CD1c-positive myeloid dendritic cell (primary cell): ENCODE data around the gene HSD17B12.

Experiments
- DNase-seq: peaks from one replicate; pipeline ENCODE4 v3.0.0-alpha.2; 2016; ENCODE audit errors: extremely low spot score

Gene HSD17B12

GRCh38 chr11:43868852-43869567 lies 188.5 kb downstream of the HSD17B12 start:
- DNase-seq = peak; percentile 81

GRCh38 chr11:43871051-43871450 lies 190.5 kb downstream of the HSD17B12 start:
- DNase-seq = no peak

DNA sequence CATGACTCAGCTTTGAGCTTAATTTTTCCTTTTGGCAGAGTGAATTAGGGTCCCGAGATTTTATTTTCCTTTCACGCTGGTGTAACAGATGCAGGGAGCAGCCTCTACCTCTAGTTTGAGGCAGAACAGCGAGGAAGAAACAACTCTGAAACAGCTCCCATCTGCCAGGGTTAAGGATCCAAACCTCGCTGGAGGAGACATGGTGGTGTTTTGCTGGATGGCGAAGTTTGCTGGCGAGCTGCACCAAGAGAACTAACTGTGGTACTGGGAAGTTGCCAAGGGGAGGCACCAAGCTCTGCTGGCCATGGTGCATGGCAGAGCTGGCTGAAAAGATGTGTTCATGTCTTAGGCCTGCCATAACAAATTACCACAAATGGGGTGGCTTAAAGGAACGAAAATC lies 192.5 kb downstream of the HSD17B12 start:
- no peak for DNase-seq

- no peak for DNase-seq
Measured at GRCh38 chr11:43874078-43874477, 193.5 kb downstream of the HSD17B12 start.

- DNase-seq = no peak
Measured at GRCh38 chr11:43874738-43875137, 194.2 kb downstream of the HSD17B12 start.

GRCh38 chr11:43879789-43880639 lies 199.5 kb downstream of the HSD17B12 start:
- DNase-seq = no peak

DNA sequence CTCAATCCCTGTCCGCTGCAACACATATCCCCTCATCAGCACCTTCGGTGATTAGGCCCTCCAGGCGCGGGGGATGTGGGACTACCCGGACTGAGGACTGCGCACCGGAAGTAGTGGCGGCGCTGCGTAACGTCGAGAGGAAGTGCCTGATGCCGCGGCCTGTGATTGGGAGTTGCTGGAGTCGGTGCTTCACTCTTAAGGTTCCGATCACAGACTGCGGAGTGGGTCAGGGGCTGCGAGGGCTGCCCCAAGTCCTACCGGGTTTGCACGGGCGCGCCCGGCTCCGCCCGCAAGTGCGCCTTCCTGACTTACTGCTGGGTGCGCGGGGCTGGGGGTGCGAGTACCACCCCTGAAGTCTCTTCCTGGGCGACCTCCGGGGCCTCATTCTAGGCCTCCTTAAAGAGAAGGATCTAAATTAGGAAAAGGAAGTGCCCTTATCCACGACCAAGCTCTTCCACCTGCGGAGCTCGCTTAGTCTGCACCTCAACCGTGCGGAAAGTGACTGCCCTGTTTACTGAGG lies 200.2 kb downstream of the HSD17B12 start, which contains the start of gene ALKBH3:
ALKBH3 (plus strand) TSS at position 192 of the 520 bp plus-strand sequence. CDS start 1,822 bp downstream, outside the sequence.
- DNase-seq = peak; percentile 96

GRCh38 chr11:43892851-43893250 lies 212.3 kb downstream of the HSD17B12 start:
- no peak for DNase-seq

GRCh38 chr11:43894546-43894945 lies 214.0 kb downstream of the HSD17B12 start:
- no peak for DNase-seq

DNA sequence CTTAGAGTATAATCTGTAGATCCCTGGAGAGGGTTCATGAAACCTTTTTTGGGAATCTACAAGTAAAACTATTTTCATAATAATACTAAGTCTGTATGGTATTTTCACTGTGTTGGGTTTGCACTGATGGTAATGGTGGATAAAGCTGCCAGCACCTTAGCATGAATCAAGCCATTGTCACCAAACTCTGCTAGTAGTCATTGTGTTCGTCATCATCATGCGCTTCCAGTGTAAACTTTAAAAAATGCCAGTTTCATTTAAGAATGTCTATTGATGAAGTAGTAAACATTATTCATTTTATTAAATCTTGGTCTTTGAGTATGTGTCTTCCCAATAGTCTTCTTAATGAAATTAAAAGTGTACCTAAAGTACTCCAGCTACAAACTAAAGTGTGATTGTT lies 215.1 kb downstream of the HSD17B12 start:
- no peak for DNase-seq

- no peak for DNase-seq
Measured at GRCh38 chr11:43898574-43898973, 218.0 kb downstream of the HSD17B12 start.

GRCh38 chr11:43899094-43899493 lies 218.6 kb downstream of the HSD17B12 start:
- DNase-seq = no peak

DNA sequence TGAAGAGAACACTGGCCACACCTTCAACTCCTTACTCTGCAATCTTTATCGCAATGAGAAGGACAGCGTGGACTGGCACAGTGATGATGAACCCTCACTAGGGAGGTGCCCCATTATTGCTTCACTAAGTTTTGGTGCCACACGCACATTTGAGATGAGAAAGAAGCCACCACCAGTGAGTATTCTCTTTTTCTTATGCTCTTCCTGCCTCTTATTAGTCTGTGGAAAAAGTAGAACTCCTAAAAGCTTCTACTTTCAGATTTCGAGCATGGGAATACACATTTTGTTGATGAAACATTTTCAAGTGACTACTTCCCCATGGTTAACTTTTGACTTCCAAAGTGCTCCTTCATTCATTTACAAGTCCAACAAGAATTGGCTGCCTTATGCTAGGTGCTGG lies 221.0 kb downstream of the HSD17B12 start:
- DNase-seq = no peak

- DNase-seq = no peak
Measured at GRCh38 chr11:43903078-43903477, 222.5 kb downstream of the HSD17B12 start.

DNA sequence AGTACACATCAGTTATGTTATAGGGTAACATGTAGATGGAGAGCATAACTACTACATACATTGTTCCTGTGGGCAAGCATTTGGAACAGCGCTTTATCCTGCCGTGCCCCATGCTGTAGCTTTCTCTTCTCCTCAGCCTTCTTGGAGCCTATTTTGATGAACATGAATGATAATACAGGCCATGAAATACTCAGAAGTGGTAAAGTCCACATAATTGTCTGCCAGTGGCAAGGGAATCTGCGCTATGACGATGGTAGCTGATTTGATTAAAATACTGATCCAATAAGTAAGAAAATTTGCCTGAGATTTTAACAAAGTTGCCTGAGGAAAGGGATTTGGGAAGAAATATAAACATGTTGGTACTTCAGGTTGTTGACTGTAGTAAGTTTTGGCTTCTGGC lies 223.4 kb downstream of the HSD17B12 start:
- no peak for DNase-seq

DNA sequence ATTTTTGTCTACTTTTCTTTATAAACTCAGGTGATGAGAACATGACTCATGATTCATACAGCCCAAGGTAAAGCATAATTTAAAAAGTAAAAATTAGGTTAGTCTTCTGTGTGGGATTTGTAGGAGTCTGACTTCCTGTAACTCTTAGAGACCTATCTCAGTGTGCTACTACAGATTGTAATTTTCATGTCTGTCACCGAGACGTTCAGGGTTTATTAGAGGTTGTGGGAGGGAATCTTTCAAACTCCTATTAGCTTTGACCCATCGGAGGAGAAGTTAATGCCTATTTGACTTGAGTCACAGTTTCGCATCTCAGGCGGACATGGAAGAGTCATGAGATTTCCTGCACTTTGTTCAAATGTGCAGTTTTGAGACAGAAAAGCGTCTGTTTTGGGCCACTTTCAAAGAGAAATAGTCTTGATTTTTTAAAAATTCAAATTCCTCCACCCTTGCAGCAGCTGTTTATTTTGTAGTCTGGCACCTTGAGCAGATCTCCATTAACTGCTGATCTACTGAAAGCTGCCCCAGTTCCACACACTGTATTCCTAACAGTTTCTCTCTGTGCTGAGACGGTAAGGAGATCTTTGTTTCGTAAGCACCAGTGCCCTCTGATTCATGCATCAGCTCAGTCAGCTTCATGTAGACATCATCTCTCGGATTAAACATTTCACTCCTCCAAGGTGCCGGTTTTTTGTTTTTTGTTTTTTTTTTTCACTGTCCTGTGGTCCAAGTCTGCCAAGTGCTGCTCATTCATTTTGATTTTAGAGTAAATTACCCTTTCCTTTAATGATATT lies 224.4 kb downstream of the HSD17B12 start:
- no peak for DNase-seq

GRCh38 chr11:43905813-43906241 lies 225.3 kb downstream of the HSD17B12 start:
- no peak for DNase-seq
